AG09309 (cell line): Measurements from ENCODE around the gene NDST4.

Experiments
- DNase-seq: peaks from one replicate; pipeline ENCODE4 v3.0.0-alpha.2; 2010; ENCODE audit warnings: low read depth
- H3K4me3 ChIP-seq: 2 replicates; pipeline ENCODE4 v1.5.1; 2011; ENCODE audit warnings: mild to moderate bottlenecking, low read depth, low read length, moderate library complexity; ENCODE audit not compliant: control insufficient read depth
- CTCF ChIP-seq: IDR thresholded peaks from 2 replicates; pipeline ENCODE4 v1.5.1; 2011; ENCODE audit warnings: mild to moderate bottlenecking, low read depth, low read length, inconsistent platforms; ENCODE audit not compliant: insufficient read depth, control insufficient read depth; ENCODE audit errors: missing control alignments

Gene NDST4

GRCh38 chr4:114976901-114977300, 136.5 kb downstream of the NDST4 start:
- no peak overlapping the region for H3K4me3 ChIP-seq
- no peak for DNase-seq
- TF ChIP-seq CTCF = no peak

- no peak for DNase-seq
- H3K4me3 ChIP-seq = no peak overlapping the region
- TF ChIP-seq CTCF = no peak
Observed at GRCh38 chr4:114964026-114964425, 149.4 kb downstream of the NDST4 start.

GRCh38 chr4:114945616-114946015, 167.8 kb downstream of the NDST4 start:
- DNase-seq = no peak
- no peak for TF ChIP-seq CTCF
- no peak overlapping the region for H3K4me3 ChIP-seq

- no peak for TF ChIP-seq CTCF
- DNase-seq = no peak
- H3K4me3 ChIP-seq = no peak overlapping the region
Observed at GRCh38 chr4:114941503-114941902, 171.9 kb downstream of the NDST4 start.

- no peak overlapping the region for H3K4me3 ChIP-seq
- TF ChIP-seq CTCF = no peak
- DNase-seq = no peak
Observed at GRCh38 chr4:114927881-114928280, 185.5 kb downstream of the NDST4 start.

GRCh38 chr4:114926583-114926982, 186.8 kb downstream of the NDST4 start:
- DNase-seq = no peak
- no peak overlapping the region for H3K4me3 ChIP-seq
- TF ChIP-seq CTCF = no peak

GRCh38 chr4:114924311-114924710, 189.1 kb downstream of the NDST4 start:
- no peak overlapping the region for H3K4me3 ChIP-seq
- DNase-seq = no peak
- no peak for TF ChIP-seq CTCF
